B cell (primary cell): Measurements from ENCODE around the gene ACTN3.

ENCODE experiments used
- EZH2 ChIP-seq: IDR thresholded peaks from 2 replicates; pipeline ENCODE4 v1.6.1; 2012; ENCODE audit warnings: borderline replicate concordance, low read depth, mild to moderate bottlenecking, moderate library complexity, low read length; ENCODE audit not compliant: insufficient read depth, poor library complexity, severe bottlenecking
- TF ChIP-seq, protein P1 (sequence below): fragments of 200-600 bp; IDR thresholded peaks from one replicate; pipeline ENCODE4 v1.8.0; 2022; ENCODE audit warnings: antibody characterized with exemption, mild to moderate bottlenecking

DNA sequence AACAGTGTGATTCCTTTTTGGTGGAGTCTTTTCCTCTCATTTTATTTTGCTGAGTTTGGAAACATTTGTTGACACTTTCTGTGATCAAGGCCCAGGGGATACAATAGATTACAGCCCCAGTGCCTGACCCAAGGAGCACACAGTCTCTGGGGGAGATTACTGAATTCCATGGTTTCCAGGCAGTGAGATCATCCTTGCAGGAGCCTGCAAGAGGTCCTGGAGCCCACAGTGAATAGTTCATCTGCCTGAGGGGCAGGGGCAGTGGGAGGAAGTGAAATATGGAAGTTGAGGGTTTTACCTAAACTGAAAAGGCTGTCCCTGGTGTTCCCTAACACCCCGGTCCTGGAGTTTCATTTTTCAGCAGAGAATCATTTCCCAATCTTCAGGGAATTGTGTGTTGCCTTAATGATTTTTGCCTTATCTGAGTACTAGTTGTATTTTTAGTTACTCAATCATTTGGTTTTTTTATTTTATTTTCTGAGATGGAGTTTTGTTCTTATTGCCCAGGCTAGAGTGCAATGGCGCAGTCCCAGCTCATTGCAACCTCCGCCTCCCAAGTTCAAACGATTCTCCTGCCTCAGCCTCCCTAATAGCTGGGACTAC lies 54.0 kb downstream of the ACTN3 start:
- TF ChIP-seq, protein P1, sequence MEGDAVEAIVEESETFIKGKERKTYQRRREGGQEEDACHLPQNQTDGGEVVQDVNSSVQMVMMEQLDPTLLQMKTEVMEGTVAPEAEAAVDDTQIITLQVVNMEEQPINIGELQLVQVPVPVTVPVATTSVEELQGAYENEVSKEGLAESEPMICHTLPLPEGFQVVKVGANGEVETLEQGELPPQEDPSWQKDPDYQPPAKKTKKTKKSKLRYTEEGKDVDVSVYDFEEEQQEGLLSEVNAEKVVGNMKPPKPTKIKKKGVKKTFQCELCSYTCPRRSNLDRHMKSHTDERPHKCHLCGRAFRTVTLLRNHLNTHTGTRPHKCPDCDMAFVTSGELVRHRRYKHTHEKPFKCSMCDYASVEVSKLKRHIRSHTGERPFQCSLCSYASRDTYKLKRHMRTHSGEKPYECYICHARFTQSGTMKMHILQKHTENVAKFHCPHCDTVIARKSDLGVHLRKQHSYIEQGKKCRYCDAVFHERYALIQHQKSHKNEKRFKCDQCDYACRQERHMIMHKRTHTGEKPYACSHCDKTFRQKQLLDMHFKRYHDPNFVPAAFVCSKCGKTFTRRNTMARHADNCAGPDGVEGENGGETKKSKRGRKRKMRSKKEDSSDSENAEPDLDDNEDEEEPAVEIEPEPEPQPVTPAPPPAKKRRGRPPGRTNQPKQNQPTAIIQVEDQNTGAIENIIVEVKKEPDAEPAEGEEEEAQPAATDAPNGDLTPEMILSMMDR: no peak
- TF ChIP-seq EZH2: no peak
